SK-N-MC (cell line): ENCODE measurements around the gene TSPAN1.

Experiments
- EZH2 ChIP-seq: fragments of 200-600 bp; sonication (generic); IDR thresholded peaks from one replicate; pipeline ENCODE4 v1.6.1; 2017; ENCODE audit warnings: antibody characterized with exemption
- POLR2AphosphoS5 ChIP-seq: IDR thresholded peaks from 2 replicates; pipeline ENCODE4 v1.6.1; 2012; ENCODE audit warnings: mild to moderate bottlenecking, low read depth, low read length, borderline replicate concordance

DNA sequence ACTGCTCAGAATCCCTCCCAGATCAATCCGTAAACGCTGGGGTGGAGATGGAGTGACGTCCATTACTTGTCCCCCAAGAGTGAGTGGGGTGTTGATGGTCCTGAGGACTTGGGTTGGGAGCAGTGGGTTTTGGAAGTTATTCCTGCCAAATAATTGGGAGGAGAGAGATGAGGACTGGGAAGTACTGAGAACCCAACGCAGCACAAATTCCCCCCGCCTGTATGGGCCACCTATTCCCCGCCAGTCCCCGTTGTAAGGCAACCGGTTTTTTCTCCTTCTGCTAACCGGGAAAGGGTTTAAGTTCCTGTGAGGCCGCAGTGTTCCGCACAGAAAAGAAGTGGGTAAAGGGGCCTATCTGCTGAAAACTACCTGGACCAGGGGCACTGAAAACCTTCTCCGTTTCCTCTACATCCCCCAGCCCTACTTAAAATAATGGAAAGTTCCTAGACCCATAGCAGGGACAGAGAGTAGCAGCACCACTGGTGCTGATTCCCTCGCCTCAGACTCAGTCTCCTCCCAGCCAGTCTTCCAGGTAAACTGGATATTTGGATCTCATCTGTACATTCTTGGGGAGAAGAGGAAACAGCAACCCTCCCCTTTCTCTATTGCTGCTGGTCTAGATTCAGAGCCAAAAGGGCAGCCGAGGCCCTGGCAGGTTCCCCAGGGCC lies 29.0 kb downstream of the TSPAN1 start:
- TF ChIP-seq EZH2 (no peak), POLR2AphosphoS5 (no peak)
